HTERT RPE-1 (cell line): ENCODE data around the gene SPPL3.
"Not testable (repeated sequence)": the region's sequence is repeated elsewhere in the genome, so short reads cannot be mapped to it uniquely, and the experiment has no call there.

ENCODE experiments used
- in situ Hi-C: fragments of 300-500 bp; cut with MboI; formaldehyde crosslinking; loops from 4 replicates; pipeline ENCODE4 v1.14.3; 2020; ENCODE audit warnings: low sequenced_read_pairs

The SPPL3 gene

DNA sequence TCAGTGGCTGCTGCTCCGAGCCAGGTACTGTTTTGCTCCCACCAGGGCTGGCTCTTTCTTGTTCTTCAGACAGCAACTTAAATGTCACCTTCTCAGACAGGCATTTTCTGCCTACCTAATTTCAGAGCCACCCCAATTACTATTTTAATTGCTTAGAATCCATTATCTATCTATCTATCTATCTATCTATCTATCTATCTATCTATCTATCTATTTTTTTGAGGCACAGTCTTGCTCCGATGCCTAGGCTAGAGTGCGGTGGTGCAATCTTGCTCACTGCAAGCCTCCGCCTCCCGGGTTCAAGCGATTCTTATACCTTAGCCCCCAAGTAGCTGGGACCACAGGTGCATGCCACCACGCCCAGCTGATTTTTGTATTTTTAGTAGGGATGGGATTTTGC, 58.5 kb downstream of the SPPL3 start:
- in situ Hi-C loops: no loop called here

- in situ Hi-C loops: no loop called here
Observed at GRCh38 chr12:120844768-120845449, 59.2 kb downstream of the SPPL3 start.

- in situ Hi-C loops: no loop called here
Observed at GRCh38 chr12:120844297-120844696, 59.9 kb downstream of the SPPL3 start.

DNA sequence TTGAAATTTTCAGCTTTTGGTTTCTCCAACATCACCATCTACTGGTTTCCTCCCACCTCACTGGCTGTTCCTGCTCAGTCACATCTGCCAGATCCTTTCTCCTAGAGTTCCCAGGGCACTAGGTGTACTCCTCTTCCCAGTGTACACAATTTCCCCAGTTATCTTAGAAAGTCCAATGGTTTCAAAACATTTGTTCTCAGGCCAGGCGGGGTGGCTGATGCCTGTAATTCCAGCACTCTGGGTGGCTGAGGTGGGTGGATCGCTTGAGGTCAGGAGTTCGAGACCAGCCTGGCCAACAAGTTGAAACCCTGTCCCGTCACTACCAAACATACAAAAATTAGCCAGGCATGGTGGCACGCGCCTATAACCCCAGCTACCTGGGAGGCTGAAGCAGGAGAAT, 60.7 kb downstream of the SPPL3 start:
- in situ Hi-C loops: no loop called here

- in situ Hi-C loops: no loop called here
Observed at GRCh38 chr12:120842595-120842994, 61.6 kb downstream of the SPPL3 start.

DNA sequence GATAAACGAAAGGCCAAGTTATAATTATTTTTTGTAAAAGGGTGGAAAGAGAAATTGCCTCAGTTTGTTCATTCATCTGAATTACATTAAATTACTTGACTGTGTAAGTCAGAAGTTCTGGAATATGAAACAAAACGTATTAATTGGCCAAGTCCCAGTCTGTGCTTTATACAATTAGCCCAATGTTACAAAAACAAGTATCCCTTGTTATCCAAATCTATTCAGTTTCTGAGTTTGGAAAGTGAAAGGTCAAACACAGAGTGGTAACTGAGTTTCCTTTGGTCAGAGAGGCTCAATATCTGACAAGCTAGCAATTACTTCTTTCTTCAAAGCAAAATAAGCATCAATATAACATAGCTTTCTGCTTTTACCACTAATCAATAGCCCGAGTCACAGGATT, 62.6 kb downstream of the SPPL3 start:
- in situ Hi-C loops: no loop called here

DNA sequence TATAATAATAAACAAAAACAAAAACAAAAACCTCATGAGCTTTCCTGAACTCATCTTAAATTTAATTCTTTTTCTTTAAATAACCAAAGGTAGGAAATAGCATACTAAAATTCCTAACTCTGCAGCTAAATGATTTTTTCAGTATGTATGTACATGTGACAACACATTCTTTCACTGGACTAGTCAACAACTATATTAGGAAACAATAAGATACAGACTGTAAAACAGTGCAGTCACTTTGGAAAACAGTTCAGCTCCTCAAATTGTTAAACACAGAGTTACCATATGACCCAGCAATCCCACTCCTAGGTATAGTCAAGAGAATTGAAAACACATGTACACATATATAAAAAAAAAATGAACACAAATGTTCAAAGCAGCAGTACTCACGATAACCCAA, 64.7 kb downstream of the SPPL3 start:
- in situ Hi-C loops: no loop called here

DNA sequence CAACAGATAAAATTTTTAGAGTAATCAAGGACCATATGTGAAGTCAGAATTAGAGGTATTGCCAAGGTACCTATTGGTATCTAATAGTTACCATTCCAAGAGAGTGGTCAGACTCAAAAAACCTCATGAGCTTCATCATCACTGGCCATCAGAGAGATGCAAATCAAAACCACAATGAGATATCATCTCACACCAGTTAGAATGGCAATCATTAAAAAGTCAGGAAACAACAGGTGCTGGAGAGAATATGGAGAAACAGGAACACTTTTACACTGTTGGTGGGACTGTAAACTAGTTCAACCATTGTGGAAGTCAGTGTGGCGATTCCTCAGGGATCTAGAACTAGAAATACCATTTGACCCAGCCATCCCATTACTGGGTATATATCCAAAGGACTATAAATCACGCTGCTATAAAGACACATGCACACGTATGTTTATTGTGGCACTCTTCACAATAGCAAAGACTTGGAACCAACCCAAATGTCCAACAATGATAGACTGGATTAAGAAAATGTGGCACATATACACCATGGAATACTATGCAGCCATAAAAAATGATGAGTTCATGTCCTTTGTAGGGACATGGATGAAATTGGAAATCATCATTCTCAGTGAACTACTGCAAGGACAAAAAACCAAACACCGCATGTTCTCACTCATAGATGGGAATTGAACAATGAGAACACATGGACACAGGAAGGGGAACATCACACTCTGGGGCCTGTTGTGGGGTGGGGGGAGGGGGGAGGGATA, 65.4 kb downstream of the SPPL3 start:
- in situ Hi-C loops: not testable (repeated sequence)

- in situ Hi-C loops: no loop called here
Observed at GRCh38 chr12:120836114-120836684, 68.0 kb downstream of the SPPL3 start.

GRCh38 chr12:120835657-120836056, 68.5 kb downstream of the SPPL3 start:
- in situ Hi-C loops: no loop called here

- in situ Hi-C loops: no loop called here
Observed at GRCh38 chr12:120835304-120835612, 68.9 kb downstream of the SPPL3 start.

- in situ Hi-C loops: no loop called here
Observed at GRCh38 chr12:120834489-120835303, 69.5 kb downstream of the SPPL3 start.

DNA sequence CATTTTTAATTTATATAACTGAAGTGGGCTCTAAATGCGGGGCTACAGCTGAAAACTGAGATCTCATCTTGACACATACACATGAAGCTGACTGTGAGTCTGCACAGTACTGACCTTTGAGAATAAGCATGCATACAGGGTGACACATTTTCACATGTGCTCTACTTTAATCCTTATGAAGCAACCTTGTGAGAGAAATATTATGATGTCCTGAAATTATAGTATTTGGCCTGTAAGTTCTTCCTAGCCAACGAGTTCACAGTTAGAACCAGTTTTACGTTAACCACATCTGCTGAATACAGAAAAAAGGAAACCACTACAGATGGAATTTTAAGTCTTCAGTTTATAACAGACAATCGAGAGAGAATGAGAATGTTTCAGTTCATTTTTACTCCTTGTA, 70.3 kb downstream of the SPPL3 start:
- in situ Hi-C loops: no loop called here

DNA sequence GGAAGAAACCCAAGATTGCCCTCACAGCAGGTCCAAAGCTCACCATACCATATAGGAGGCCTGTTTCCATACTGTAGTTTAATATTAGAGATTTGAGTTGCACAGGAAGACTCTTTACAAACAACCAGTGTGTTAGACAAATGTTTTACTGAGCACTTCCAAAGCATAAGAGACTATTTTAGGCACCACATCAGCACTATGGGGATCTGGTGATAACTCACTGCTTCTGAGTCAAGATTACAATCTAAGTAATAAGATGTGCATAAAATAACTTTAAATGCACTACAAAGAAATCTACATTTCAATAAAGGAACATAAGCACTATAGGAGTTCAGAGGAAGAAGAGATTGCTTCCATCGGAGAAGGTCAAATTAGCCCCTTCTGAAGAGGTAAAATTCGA, 71.4 kb downstream of the SPPL3 start:
- in situ Hi-C loops: no loop called here

GRCh38 chr12:120831648-120832267, 72.4 kb downstream of the SPPL3 start:
- in situ Hi-C loops: no loop called here

DNA sequence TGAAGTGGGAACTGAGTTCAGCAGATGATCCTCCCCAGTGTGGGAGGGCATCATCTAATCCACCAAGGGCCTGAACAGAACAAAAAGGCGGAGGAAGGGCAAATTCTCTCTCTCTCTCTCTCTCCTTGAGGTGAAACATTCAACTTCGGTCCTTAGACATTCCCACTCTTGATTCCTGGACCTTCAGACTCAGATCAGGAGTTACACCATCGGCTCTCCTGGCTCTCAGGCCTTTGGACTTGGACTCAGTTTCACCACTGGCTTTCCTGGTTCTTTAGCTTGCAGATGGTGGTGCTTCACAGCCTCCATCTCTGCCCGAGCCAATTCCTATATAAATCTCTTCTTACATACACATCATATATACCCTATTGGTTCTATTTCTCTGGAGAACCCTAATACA, 73.2 kb downstream of the SPPL3 start:
- in situ Hi-C loops: no loop called here

DNA sequence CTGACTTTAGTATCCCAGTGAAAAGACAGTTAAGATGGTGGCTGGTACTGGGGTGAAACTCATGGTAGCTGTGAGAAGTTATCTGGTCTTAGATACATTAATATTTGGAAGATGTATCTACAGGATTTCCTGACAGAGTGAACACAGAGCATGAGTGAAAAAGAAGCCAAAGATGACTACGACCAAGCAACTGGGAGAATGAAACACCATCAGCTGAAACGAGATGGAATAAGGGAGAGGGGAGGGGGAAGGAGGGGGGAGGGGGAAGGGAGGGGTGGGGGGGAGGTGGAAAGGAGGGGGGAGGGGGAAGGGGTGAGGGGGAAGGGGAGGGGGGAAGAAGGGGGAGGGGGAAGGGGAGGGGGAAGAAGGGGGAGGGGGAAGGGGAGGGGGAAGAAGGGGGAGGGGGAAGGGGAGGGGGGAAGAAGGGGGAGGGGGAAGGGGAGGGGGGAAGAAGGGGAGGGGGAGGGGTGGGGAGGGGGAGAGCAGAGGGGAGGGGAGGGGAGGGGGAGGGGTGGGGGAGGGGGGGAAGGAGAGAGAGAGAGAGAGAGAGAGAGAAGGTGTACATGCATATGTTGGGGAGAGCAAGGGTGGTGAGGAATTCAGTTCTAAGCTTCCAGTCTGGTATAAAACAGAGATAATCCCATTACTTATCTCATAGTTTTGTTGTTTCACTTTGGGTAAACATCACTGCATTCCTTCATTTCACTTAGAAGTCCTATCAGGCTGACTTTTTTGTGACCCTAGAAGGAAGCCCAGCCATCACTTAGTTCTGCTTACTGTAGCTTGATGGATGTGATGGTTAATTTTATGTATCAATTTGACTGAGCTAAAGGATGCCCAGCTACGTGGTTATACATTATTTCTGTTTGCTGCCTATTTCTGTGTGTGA, 73.9 kb downstream of the SPPL3 start:
- in situ Hi-C loops: no loop called here

DNA sequence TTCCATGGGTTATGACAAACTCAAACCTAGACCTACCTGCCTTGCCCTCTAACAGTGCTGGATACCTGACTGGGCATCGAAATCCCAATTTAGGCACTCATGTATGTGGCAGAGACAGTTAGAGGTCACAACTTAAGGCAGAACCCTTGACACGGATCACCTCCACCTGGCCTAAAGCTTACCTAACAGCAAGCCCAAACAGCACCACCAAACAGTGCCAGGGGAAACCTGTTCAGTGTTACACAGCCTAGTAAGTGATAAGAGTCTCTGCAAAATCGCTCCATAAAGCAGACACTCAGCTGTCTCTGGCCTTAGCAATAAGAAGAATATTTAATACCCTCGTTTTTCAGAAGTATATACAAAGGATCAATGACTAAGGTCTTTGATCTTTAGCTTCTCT, 77.8 kb downstream of the SPPL3 start:
- in situ Hi-C loops: no loop called here

DNA sequence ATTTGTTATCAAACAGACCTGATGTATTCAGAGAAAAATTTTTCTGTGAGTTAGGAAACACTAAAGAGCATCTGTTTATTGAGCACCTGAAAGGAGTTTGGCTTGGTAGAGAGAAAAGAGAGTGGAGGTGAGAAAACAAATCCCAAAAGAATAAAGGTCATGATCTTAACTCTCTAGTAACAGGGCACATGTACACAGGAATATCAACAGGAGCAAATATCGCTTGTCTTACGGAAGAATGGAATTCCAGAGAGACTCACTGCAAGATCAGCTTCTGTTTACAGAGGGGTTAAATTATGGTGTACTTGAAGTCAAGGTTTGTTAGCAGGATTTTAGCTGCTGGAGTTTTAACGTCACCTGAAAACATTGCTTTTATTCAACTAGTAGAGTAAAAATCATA, 78.8 kb downstream of the SPPL3 start:
- in situ Hi-C loops: no loop called here

DNA sequence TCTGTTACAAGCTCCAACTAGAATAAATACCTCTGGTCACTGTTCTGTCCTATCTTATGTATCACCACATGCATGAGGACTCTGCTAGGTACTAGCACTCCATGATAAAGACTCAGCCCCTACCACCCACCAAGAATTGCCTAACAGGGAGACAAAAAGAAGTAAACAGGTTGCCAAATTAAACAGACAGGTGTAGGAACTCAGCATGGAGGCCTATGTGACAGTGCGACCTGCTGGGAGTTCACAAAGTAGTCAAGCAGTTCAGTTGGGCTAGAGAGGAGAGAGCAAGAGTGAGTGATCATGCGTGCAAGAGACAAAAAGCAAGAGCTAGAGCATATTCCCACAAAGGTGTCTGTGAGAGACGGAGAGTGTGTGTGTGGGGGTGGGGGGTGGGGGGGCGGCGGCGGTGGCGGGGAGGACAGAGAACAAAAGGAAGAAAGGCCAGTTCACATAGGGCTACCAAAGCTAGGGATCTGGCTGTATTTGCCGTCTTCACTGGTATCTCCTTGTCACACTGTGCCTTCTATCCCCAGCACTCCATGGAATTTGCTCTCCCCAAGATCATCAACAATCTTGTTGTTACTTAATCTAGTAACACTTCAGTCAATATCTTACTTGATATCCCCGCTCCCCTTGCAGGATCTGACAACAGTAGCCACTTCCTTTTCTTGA, 81.2 kb downstream of the SPPL3 start:
- in situ Hi-C loops: no loop called here
